ENCODE results near the gene GNPTG. TPM values are rescaled to one million over a fixed set of nuclear protein-coding genes. Genes with fewer than 3 reads are reported as not detected.

GNPTG gene
- total RNA-seq, 2 donors from 2014 or later, result 57.6 to 61.8 TPM

- intact Hi-C loops (cut with DNase I, micrococcal nuclease), result no loop called here
- ATAC-seq (peak; percentile 90), DNase-seq (peak; percentile 98)
Measured at GRCh38 chr16:1342526-1343427, 9.0 kb upstream of the GNPTG start.

- ATAC-seq (peak; percentile 22), DNase-seq (peak in 1 of 2 donors; percentile 47)
- intact Hi-C loops (cut with DNase I, micrococcal nuclease), result no loop called here
Measured at GRCh38 chr16:1343428-1344242, 8.1 kb upstream of the GNPTG start.

GRCh38 chr16:1344499-1344898, 7.2 kb upstream of the GNPTG start:
- DNase-seq (no peak), ATAC-seq (no peak)
- intact Hi-C loops (cut with DNase I, micrococcal nuclease), result no loop called here

- DNase-seq, result no peak
- ATAC-seq, result no peak
- intact Hi-C loops (cut with DNase I, micrococcal nuclease), result no loop called here
Measured at GRCh38 chr16:1345087-1345486, 6.6 kb upstream of the GNPTG start.

GRCh38 chr16:1345651-1346421, 5.9 kb upstream of the GNPTG start:
- DNase-seq (peak in 1 of 2 donors; percentile 4), ATAC-seq (no peak)
- intact Hi-C loops (cut with DNase I, micrococcal nuclease), result no loop called here

- ATAC-seq (no peak), DNase-seq (peak in 1 of 2 donors; percentile 27)
- intact Hi-C loops (cut with DNase I, micrococcal nuclease), result no loop called here
Measured at GRCh38 chr16:1346422-1347285, 5.1 kb upstream of the GNPTG start.

GRCh38 chr16:1347286-1347855, 4.4 kb upstream of the GNPTG start:
- DNase-seq, result no peak
- intact Hi-C loops (cut with DNase I, micrococcal nuclease), result no loop called here
- ATAC-seq, result no peak

GRCh38 chr16:1347962-1348361, 3.8 kb upstream of the GNPTG start:
- DNase-seq (peak in 1 of 2 donors; percentile 7), ATAC-seq (no peak)
- intact Hi-C loops (cut with DNase I, micrococcal nuclease), result no loop called here

- ATAC-seq, result no peak
- no peak for DNase-seq
- intact Hi-C loops (cut with DNase I, micrococcal nuclease), result no loop called here
Measured at GRCh38 chr16:1348441-1348840, 3.3 kb upstream of the GNPTG start.

- DNase-seq (no peak), ATAC-seq (no peak)
- intact Hi-C loops (cut with DNase I, micrococcal nuclease), result no loop called here
Measured at GRCh38 chr16:1348926-1349325, 2.8 kb upstream of the GNPTG start.

- DNase-seq (no peak), ATAC-seq (no peak)
- intact Hi-C loops (cut with DNase I, micrococcal nuclease), result no loop called here
Measured at GRCh38 chr16:1349351-1349750, 2.4 kb upstream of the GNPTG start.

GRCh38 chr16:1349951-1350350, 1.8 kb upstream of the GNPTG start:
- intact Hi-C loops (cut with DNase I, micrococcal nuclease), result no loop called here
- ATAC-seq (no peak), DNase-seq (no peak)

GRCh38 chr16:1350691-1351090, 1.0 kb upstream of the GNPTG start:
- ATAC-seq (no peak), DNase-seq (no peak)
- intact Hi-C loops (cut with DNase I, micrococcal nuclease), result no loop called here

GRCh38 chr16:1351215-1351581, 533 bp upstream of the GNPTG start:
- intact Hi-C loops (cut with DNase I, micrococcal nuclease), result no loop called here
- no peak for DNase-seq
- ATAC-seq, result peak; percentile 11

GRCh38 chr16:1354815-1355540, 3.2 kb downstream of the GNPTG start:
- ATAC-seq (no peak), DNase-seq (no peak)
- intact Hi-C loops (cut with DNase I, micrococcal nuclease), result no loop called here

- DNase-seq (no peak), ATAC-seq (no peak)
- intact Hi-C loops (cut with DNase I, micrococcal nuclease), result no loop called here
Measured at GRCh38 chr16:1355591-1355990, 3.9 kb downstream of the GNPTG start.

GRCh38 chr16:1356061-1356900, 4.5 kb downstream of the GNPTG start:
- intact Hi-C loops (cut with DNase I, micrococcal nuclease), result no loop called here
- DNase-seq (no peak), ATAC-seq (no peak)
